ENCODE data around the gene CHURC1. TPM values are rescaled to one million over a fixed set of nuclear protein-coding genes. Genes with fewer than 3 reads are reported as not detected.

Gene CHURC1
- total and polyA plus RNA-seq, 2 donors (not counting 1 experiment from before 2014, with no cell fraction given): 29.7 to 77.1 TPM

- peaks cover 3 to 4% of the 10 kb centered on the region in 2 donors for H3K4me1 ChIP-seq (ENCODE audit: control insufficient read depth in 2 of 2, insufficient read depth in 2 of 2, low read length in 2 of 2)
- Mint-ChIP-seq H3K9me3 (ENCODE audit: insufficient read depth) (no peaks in the 10 kb centered on the region), H3K27ac (no peak overlapping the region), H3K4me1 (peaks cover 6% of the 10 kb centered on the region), H3K4me3 (no peak overlapping the region), H3K27me3 (peaks cover 24% of the 10 kb centered on the region)
- no peaks in the 10 kb centered on the region for H3K36me3 ChIP-seq (replicated peaks in 1 of 2; ENCODE audit: control extremely low read depth in 1 of 2, control insufficient read depth in 1 of 2, extremely low read depth in 1 of 2, insufficient read depth in 2 of 2, low read length in 1 of 2)
- no peaks in the 10 kb centered on the region for H3K79me2 ChIP-seq (ENCODE audit: control insufficient read depth, insufficient read depth, low read length)
- H3K9ac ChIP-seq (ENCODE audit: low read length): no peak overlapping the region
- POLR2A ChIA-PET: no interaction called here
- H3K9me3 ChIP-seq (ENCODE audit: control extremely low read depth in 1 of 3, control insufficient read depth in 2 of 3, insufficient read depth in 1 of 3, low read length in 2 of 3): no peaks in the 10 kb centered on the region
- intact Hi-C loops (cut with micrococcal nuclease): no loop called here
- H4K20me1 ChIP-seq (ENCODE audit: control insufficient read depth, insufficient read depth, low read length, poor library complexity, severe bottlenecking): no peaks in the 10 kb centered on the region
- no peak for TF ChIP-seq CTCF (IDR thresholded peaks at IDR 0.05)
- no peak for TF ChIP-seq EZH2 (IDR thresholded peaks at IDR 0.05; ENCODE audit: borderline replicate concordance, insufficient read depth, low read depth, low read length, poor library complexity, severe bottlenecking)
- peaks cover 0 to 8% (median 3%) of the 10 kb centered on the region in 4 experiments for H3K27me3 ChIP-seq (replicated peaks in 1 of 4; ENCODE audit: control extremely low read depth in 1 of 4, control insufficient read depth in 3 of 4, insufficient read depth in 4 of 4, low read length in 3 of 4)
- H3K4me3 ChIP-seq (ENCODE audit: control extremely low read depth in 1 of 5, extremely low read depth in 1 of 5, insufficient read depth in 1 of 5, low read depth in 2 of 5, low read length in 4 of 5): no peak overlapping the region
- ATAC-seq (ENCODE audit: low read depth): no peak
- 11% methylated on average over 2 of the region's 2 CpGs for WGBS (ENCODE audit: insufficient coverage)
- H3K4me2 ChIP-seq (replicated peaks; ENCODE audit: low read depth, low read length, poor library complexity, severe bottlenecking): no peak overlapping the region
- no peak overlapping the region for H3K27ac ChIP-seq (ENCODE audit: low read length in 2 of 2)
- peak; percentile 24 for DNase-seq
- CTCF ChIA-PET: interaction anchor here (1.4 to 2.9 kb wide), 2 partner anchors 11 to 21 kb away, joined by 6 to 17 read pairs; no protein-coding TSS in a partner anchor
- H2AFZ ChIP-seq (ENCODE audit: insufficient read depth, low read depth, low read length, poor library complexity, severe bottlenecking): peak overlapping the region; percentile 23
Observed at GRCh38 chr14:64870160-64870559, 44.1 kb upstream of the CHURC1 start.

- no peak overlapping the region for H3K27ac Mint-ChIP-seq
- intact Hi-C loops (cut with micrococcal nuclease): no loop called here
- H3K27me3 ChIP-seq (replicated peaks in 1 of 4; ENCODE audit: control extremely low read depth in 1 of 4, control insufficient read depth in 3 of 4, insufficient read depth in 4 of 4, low read length in 3 of 4): peaks cover 0 to 10% (median 5%) of the 10 kb centered on the region in 4 experiments
- WGBS (ENCODE audit: insufficient coverage): 80% methylated on average over 1 of the region's 2 CpGs
- H3K9ac ChIP-seq (ENCODE audit: low read length): no peak overlapping the region
- no peak overlapping the region for H2AFZ ChIP-seq (ENCODE audit: insufficient read depth, low read depth, low read length, poor library complexity, severe bottlenecking)
- CTCF ChIA-PET: interaction anchor here (0.9 kb wide), 1 partner anchor 10 kb away, joined by 3 read pairs; no protein-coding TSS in a partner anchor
- no peaks in the 10 kb centered on the region for H4K20me1 ChIP-seq (ENCODE audit: control insufficient read depth, insufficient read depth, low read length, poor library complexity, severe bottlenecking)
- ATAC-seq (ENCODE audit: low read depth): no peak
- no peaks in the 10 kb centered on the region for H3K9me3 Mint-ChIP-seq (ENCODE audit: insufficient read depth)
- DNase-seq: no peak
- no peaks in the 10 kb centered on the region for H3K79me2 ChIP-seq (ENCODE audit: control insufficient read depth, insufficient read depth, low read length)
- H3K4me2 ChIP-seq (replicated peaks; ENCODE audit: low read depth, low read length, poor library complexity, severe bottlenecking): no peak overlapping the region
- no peak overlapping the region for H3K4me3 ChIP-seq (ENCODE audit: control extremely low read depth in 1 of 5, extremely low read depth in 1 of 5, insufficient read depth in 1 of 5, low read depth in 2 of 5, low read length in 4 of 5)
- POLR2A ChIA-PET: no interaction called here
- H3K4me1 ChIP-seq (ENCODE audit: control insufficient read depth in 2 of 2, insufficient read depth in 2 of 2, low read length in 2 of 2): peaks cover 3 to 4% of the 10 kb centered on the region in 2 donors
- H3K9me3 ChIP-seq (ENCODE audit: control extremely low read depth in 1 of 3, control insufficient read depth in 2 of 3, insufficient read depth in 1 of 3, low read length in 2 of 3): no peaks in the 10 kb centered on the region
- peaks cover 27% of the 10 kb centered on the region for H3K27me3 Mint-ChIP-seq
- TF ChIP-seq CTCF (IDR thresholded peaks at IDR 0.05): no peak
- TF ChIP-seq EZH2 (IDR thresholded peaks at IDR 0.05; ENCODE audit: borderline replicate concordance, insufficient read depth, low read depth, low read length, poor library complexity, severe bottlenecking): no peak
- no peak overlapping the region for H3K4me3 Mint-ChIP-seq
- no peak overlapping the region for H3K27ac ChIP-seq (ENCODE audit: low read length in 2 of 2)
- no peaks in the 10 kb centered on the region for H3K36me3 ChIP-seq (replicated peaks in 1 of 2; ENCODE audit: control extremely low read depth in 1 of 2, control insufficient read depth in 1 of 2, extremely low read depth in 1 of 2, insufficient read depth in 2 of 2, low read length in 1 of 2)
- H3K4me1 Mint-ChIP-seq: peaks cover 6% of the 10 kb centered on the region
Observed at GRCh38 chr14:64871344-64871743, 42.9 kb upstream of the CHURC1 start.

Measured in B cell (primary cell).